ENCODE data around the gene GMIP.

GMIP gene

GRCh38 chr19:19634516-19635312, 8.7 kb downstream of the GMIP start:
- H3K27me3 Mint-ChIP-seq (ENCODE audit: low read depth): no peaks in the 10 kb centered on the region
- no peak overlapping the region for H3K4me3 Mint-ChIP-seq
- H3K4me1 Mint-ChIP-seq (ENCODE audit: low read depth): peaks cover 16% of the 10 kb centered on the region
- no peaks in the 10 kb centered on the region for H3K9me3 Mint-ChIP-seq
- H3K27ac Mint-ChIP-seq: peak overlapping the region; percentile 81
- H3K36me3 Mint-ChIP-seq (ENCODE audit: low read depth): peaks cover 48% of the 10 kb centered on the region

DNA sequence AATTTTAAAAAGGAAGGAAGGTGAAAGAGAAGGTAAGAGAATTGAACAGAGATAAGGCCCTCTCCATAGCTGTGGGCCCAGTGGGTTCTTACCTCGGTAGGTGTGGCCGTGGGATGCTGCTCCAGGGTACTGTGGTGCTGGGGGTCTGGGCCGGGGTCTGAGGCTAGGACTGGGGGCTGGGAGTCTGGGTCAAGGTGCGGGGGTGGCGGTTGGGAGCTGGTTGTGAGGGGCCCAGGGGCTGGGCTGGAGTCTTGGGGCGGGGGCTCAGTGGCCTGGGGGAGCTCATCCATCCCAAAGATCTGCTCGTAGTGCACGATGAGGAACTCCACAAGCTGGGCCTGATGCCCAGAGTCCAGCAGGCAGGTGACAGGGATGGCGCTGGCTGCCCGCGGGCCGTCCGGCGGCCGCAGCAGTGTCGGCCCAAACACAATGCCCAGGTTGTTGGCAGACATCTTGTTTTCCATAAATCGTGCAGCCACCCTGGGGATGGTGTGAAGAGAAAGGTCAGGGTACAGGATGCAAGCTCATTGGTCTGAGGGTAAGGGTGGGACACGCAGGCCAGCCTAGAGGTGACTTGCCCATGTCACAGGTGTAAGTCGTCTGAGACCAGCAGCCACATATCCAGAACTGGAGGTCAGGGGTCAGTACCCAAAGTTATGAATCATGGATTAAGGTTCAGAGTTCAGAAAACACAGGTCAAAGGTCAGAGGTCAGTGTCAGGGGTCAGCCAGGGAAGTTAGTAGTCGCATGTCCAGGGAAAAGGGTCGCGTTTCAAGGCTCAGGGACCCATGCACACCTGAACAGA, 9.5 kb downstream of the GMIP start:
- Mint-ChIP-seq H3K9me3 (no peaks in the 10 kb centered on the region), H3K27me3 (ENCODE audit: low read depth) (no peaks in the 10 kb centered on the region), H3K27ac (peak overlapping the region; percentile 64), H3K36me3 (ENCODE audit: low read depth) (peaks cover 44% of the 10 kb centered on the region), H3K4me1 (ENCODE audit: low read depth) (peaks cover 16% of the 10 kb centered on the region), H3K4me3 (no peak overlapping the region)

DNA sequence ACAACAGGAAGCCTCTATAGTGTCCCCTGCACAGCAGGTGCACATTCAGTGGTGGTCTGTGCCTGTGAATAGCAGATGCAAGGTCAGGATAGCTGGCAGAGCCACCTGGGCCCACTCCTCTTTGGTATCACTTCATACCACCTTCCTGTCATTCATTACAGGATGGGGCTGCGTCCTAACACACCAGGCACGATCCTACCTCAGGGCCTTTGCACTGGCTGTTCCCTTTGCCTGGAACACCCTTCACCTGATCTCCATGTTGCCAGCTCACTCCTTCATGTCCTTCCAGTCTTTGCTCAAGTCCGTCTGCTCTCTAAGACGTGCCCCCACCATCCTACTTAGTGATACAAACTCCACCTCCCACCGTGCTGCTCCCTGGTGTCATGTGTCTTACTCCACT, 10.8 kb downstream of the GMIP start:
- Mint-ChIP-seq H3K27me3 (ENCODE audit: low read depth) (no peaks in the 10 kb centered on the region), H3K4me3 (no peak overlapping the region), H3K27ac (peak overlapping the region; percentile 21), H3K4me1 (ENCODE audit: low read depth) (peaks cover 18% of the 10 kb centered on the region), H3K36me3 (ENCODE audit: low read depth) (peaks cover 41% of the 10 kb centered on the region), H3K9me3 (no peaks in the 10 kb centered on the region)

DNA sequence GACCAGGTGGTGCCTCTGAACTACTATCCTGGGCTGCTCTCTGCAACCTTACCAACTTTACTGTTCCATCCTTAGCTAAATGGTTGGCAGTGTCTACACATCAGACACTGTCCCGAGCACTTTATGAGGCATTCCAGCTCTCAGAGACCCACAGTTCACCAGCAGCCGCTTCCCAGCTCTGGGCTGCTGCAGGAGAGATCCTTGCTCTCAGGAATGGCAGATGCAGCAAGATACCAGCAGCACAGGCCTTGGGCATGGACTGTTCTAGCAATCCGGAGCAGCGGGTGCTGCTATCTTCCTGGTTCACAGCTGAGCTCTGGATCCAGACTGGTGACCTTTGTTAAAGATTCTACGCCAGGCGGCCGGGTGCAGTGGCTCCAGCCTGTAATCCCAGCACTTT, 12.1 kb downstream of the GMIP start:
- no peak overlapping the region for H3K4me3 Mint-ChIP-seq
- no peaks in the 10 kb centered on the region for H3K27me3 Mint-ChIP-seq (ENCODE audit: low read depth)
- H3K36me3 Mint-ChIP-seq (ENCODE audit: low read depth): peaks cover 42% of the 10 kb centered on the region
- no peaks in the 10 kb centered on the region for H3K9me3 Mint-ChIP-seq
- H3K4me1 Mint-ChIP-seq (ENCODE audit: low read depth): peaks cover 26% of the 10 kb centered on the region
- H3K27ac Mint-ChIP-seq: no peak overlapping the region

DNA sequence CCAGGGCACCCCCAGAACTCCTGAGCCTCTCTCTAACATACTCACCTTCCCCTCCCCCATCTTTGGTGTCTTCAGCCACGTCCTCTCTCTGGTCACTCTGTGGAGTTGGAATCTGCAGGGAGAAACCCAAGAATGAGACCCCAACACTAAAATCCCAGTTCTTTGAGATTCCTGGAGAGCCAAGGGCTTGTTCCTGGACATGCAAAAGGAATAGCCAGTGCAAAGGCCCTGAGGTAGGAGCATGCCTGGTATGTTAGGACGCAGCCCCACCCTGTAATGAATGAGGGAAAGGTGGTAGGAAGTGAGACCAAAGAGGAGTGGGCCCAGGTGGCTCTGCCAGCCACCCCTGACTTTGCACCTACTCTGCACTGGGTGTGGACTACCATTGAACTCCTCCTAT, 13.0 kb downstream of the GMIP start:
- H3K4me1 Mint-ChIP-seq (ENCODE audit: low read depth): peaks cover 26% of the 10 kb centered on the region
- H3K27me3 Mint-ChIP-seq (ENCODE audit: low read depth): no peaks in the 10 kb centered on the region
- H3K4me3 Mint-ChIP-seq: no peak overlapping the region
- H3K9me3 Mint-ChIP-seq: no peaks in the 10 kb centered on the region
- no peak overlapping the region for H3K27ac Mint-ChIP-seq
- peaks cover 39% of the 10 kb centered on the region for H3K36me3 Mint-ChIP-seq (ENCODE audit: low read depth)

GRCh38 chr19:19630062-19630414, 13.4 kb downstream of the GMIP start:
- H3K27ac Mint-ChIP-seq: no peak overlapping the region
- no peaks in the 10 kb centered on the region for H3K27me3 Mint-ChIP-seq (ENCODE audit: low read depth)
- no peak overlapping the region for H3K4me3 Mint-ChIP-seq
- no peaks in the 10 kb centered on the region for H3K9me3 Mint-ChIP-seq
- peaks cover 37% of the 10 kb centered on the region for H3K36me3 Mint-ChIP-seq (ENCODE audit: low read depth)
- H3K4me1 Mint-ChIP-seq (ENCODE audit: low read depth): peaks cover 24% of the 10 kb centered on the region

- H3K9me3 Mint-ChIP-seq: no peaks in the 10 kb centered on the region
- H3K27me3 Mint-ChIP-seq (ENCODE audit: low read depth): no peaks in the 10 kb centered on the region
- H3K27ac Mint-ChIP-seq: peak overlapping the region; percentile 45
- peaks cover 18% of the 10 kb centered on the region for H3K4me1 Mint-ChIP-seq (ENCODE audit: low read depth)
- H3K4me3 Mint-ChIP-seq: peak overlapping the region; percentile 69
- H3K36me3 Mint-ChIP-seq (ENCODE audit: low read depth): peaks cover 36% of the 10 kb centered on the region
These were observed 14.8 kb downstream of the GMIP start for GRCh38 chr19:19628501-19629134.

GRCh38 chr19:19627621-19628500, 15.6 kb downstream of the GMIP start, which contains the start of gene LPAR2:
TSS of gene LPAR2 (minus strand) at chr19:19628220. CDS start at chr19:19627275, 945 bp downstream.
- peaks cover 15% of the 10 kb centered on the region for H3K4me1 Mint-ChIP-seq (ENCODE audit: low read depth)
- H3K27me3 Mint-ChIP-seq (ENCODE audit: low read depth): no peaks in the 10 kb centered on the region
- H3K27ac Mint-ChIP-seq: peak within 1 kb of the TSS; percentile 96
- no peaks in the 10 kb centered on the region for H3K9me3 Mint-ChIP-seq
- peaks cover 29% of the 10 kb centered on the region for H3K36me3 Mint-ChIP-seq (ENCODE audit: low read depth)
- peak within 1 kb of the TSS; percentile 97 for H3K4me3 Mint-ChIP-seq

DNA sequence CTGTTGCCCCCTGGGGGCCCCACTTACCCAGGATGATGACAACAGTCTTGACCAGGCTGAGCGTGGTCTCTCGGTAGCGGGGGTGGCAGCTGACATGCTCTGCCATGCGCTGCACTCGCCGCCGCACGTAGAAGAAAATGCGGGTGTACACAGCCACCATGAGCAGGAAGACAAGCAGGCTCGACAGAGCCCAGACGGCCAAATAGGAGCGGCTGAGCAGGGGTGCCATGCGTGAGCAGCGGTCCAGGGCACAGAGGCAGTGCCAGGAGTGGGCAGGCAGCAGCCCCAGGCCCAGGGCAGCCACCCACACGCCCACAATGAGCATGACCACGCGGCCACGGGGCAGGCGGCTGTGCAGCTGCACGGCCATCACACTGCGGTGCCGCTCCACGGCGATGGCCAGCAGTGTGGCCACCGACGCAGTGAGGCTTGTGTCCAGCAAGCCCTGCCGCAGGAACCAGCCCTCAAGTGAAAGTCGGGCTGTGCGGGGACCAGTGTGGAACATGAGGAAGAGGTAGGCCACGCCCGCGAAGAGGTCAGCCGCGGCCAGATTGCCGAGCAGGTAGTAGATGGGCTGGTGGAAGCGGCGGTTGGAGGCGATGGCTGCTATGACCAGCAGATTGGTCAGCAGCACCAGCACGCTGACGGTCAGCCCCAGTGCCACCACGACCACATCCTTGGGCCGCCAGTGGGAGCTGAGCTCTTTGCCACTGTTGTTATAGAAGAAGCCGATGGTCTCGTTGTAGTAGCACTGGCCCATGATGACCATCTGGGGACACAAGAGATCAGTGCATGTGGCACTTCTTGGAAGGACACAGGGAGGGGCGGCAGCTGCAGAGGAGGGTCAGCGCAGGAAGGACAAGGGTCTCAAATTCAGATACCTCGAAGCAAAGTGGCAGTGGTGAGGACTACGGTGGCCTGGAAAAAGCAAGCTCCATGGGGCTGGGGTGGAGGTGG, 16.7 kb downstream of the GMIP start:
- Mint-ChIP-seq H3K4me1 (ENCODE audit: low read depth) (peaks cover 15% of the 10 kb centered on the region), H3K27me3 (ENCODE audit: low read depth) (no peaks in the 10 kb centered on the region), H3K36me3 (ENCODE audit: low read depth) (peaks cover 28% of the 10 kb centered on the region)

DNA sequence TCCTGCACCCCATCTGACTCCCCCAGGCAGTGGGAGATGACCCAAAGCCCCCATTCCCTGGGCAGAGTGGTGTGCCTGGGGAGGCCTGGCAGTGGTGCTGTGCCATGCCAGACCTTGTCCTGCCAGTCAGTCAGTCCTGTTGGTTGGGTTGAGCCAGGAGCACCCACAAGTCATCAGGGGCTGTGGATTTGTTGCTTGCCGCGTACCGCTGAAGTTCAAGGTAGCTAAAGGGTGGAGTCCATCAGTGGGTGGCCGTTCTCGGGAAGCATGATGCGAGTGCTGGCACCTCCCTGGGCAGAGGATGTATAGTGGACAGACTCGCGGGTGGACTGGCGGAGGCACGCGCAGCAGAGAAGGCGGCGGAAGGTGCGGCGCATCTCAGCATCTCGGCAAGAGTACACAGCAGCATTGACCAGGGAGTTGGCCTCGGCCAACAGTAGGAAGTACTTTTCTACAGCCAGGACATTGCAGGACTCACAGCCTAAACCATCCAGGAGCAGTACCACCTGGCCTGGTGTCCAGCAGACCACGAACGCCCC, 19.4 kb downstream of the GMIP start:
- Mint-ChIP-seq H3K9me3 (no peaks in the 10 kb centered on the region), H3K4me3 (no peak overlapping the region), H3K27me3 (ENCODE audit: low read depth) (no peaks in the 10 kb centered on the region), H3K36me3 (ENCODE audit: low read depth) (peaks cover 24% of the 10 kb centered on the region), H3K4me1 (ENCODE audit: low read depth) (peaks cover 20% of the 10 kb centered on the region), H3K27ac (no peak overlapping the region)

More for the DNA sequence above, 16.7 kb downstream of the GMIP start:
- H3K4me3 Mint-ChIP-seq: peak overlapping the region; percentile 97
- no peaks in the 10 kb centered on the region for H3K9me3 Mint-ChIP-seq
- H3K27ac Mint-ChIP-seq: peak overlapping the region; percentile 96

DNA sequence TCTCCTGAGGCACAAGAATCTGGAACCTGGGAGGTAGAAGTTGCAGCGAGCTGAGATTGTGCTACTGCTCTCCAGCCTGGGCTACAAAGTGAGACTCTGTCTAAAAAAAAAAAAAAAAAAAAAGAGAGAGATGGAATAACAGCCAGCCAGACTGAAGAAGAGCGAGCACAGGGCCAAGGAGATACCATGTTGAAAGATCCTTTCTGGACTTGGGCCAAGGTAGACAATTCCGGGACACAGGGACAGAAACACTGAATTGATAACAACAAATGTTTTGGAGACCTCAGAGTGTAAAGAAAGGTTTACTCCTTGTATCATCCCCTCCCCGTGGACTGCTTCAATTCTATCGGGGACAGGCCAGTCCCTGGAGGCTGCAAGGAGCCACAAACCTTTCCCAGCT, 20.1 kb downstream of the GMIP start:
- Mint-ChIP-seq H3K27ac (no peak overlapping the region), H3K27me3 (ENCODE audit: low read depth) (no peaks in the 10 kb centered on the region), H3K9me3 (no peaks in the 10 kb centered on the region), H3K4me3 (no peak overlapping the region), H3K4me1 (ENCODE audit: low read depth) (peaks cover 24% of the 10 kb centered on the region), H3K36me3 (ENCODE audit: low read depth) (peaks cover 24% of the 10 kb centered on the region)

DNA sequence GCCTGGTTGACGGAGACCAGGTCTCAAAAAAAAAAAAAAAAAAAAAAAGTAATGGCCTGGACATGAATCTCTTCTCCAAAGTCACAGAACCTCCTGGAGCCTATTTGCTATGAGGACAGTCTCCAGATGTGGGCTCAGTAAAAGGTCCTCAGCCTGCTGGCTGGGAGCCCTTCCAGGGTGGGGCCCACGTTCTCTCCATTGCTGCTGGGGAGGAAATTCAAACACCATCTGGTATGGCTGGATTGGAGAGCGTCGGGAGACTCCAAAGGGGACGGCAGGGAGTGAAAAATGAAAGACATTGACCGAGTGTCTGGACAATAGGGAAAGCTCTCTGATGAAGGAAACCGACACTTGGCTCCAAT, 23.6 kb downstream of the GMIP start:
- H3K9me3 Mint-ChIP-seq: no peaks in the 10 kb centered on the region
- no peak overlapping the region for H3K4me3 Mint-ChIP-seq
- H3K27ac Mint-ChIP-seq: peak overlapping the region; percentile 31
- H3K4me1 Mint-ChIP-seq (ENCODE audit: low read depth): peaks cover 37% of the 10 kb centered on the region
- no peaks in the 10 kb centered on the region for H3K27me3 Mint-ChIP-seq (ENCODE audit: low read depth)
- H3K36me3 Mint-ChIP-seq (ENCODE audit: low read depth): peaks cover 26% of the 10 kb centered on the region
